ENCODE data around the gene FAM47C.
"Not testable (repeated sequence)": the region's sequence is repeated elsewhere in the genome, so short reads cannot be mapped to it uniquely, and the experiment has no call there.

Gene FAM47C

DNA sequence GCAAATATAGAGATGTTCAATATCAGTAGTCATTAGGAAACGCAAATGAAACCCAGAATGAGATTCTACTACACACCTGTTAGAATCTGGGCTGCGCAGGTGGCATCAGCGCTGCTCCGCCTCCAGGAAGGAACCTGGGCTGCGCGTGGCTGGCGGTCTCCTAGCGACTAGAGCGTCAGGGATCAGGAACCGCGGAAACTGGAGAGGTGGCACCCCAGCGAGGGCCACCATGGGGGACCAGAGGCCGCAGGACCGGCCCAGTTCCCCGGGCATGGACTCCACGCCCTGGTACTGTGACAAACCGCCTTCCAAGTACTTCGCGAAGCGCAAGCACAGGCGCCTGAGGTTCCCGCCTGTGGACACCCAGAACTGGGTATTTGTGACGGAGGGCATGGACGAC, at the start of gene FAM47C:
Gene FAM47C, plus strand, starts transcription at position 185 of the 400 bp plus-strand sequence. Its CDS starts 45 bp downstream, at position 230.
- DNase-seq = not testable (repeated sequence)

- no peak for DNase-seq
Measured at GRCh38 chrX:36961590-36961989, 46.6 kb upstream of the FAM47C start.

DNA sequence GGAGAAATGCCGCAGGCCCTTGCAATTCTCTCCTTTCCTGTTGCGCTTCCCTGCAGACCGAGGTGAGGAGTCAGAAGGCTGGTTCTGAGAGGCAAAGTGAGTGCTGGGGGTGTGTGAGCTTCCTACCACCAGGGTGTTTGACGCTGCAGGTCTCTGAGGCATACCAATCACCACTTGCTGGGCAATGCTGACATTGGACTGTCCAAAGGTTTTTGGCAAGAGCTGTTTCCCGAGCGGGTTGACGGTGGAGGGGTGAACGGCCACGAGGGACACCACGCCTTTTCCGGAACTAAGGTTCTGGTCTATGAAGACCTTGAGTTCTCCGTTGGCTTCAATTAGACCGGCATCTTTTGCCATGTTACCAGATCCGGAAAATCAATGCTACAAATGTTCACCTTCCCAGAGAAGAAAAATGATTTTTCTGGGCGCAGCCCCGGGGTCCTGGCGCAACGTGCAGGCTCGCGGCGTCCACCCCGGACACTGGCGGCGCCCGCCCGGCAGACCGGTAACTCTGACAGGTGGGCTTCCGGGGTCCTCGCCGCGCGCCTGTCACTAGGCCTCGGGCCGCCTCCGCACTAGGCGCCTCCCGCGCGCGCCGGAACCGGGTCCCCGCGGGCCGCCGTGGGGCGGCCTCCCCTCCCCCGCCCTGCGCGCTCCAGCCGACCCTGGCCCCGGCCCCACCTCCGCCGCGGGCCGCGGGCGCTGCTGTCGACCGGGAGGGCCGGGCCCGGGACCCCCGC, 44.9 kb upstream of the FAM47C start:
- DNase-seq = no peak

- DNase-seq = no peak
Measured at GRCh38 chrX:36963852-36964251, 44.3 kb upstream of the FAM47C start.

DNA sequence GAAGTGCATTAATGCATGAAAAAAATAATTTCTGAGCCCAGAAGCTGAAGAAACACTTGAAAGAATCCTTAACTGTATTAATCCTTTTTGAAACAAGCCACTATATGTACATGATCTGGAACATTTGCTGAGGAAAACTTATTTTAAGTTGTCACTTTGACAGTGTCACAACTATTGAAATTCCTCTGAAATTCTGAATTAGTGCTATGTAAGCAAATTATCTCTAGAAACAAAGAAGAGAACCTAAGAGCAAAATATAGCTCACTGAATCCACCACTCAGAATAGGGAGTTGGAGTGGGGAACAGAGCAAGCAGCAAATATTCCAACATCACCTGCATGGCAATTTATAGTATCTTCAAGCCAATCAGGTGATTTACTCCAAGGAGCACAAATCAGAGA, 34.6 kb upstream of the FAM47C start:
- no peak for DNase-seq

GRCh38 chrX:36974911-36975310, 33.3 kb upstream of the FAM47C start:
- no peak for DNase-seq

GRCh38 chrX:36978886-36979285, 29.3 kb upstream of the FAM47C start:
- DNase-seq = peak; percentile 5

DNA sequence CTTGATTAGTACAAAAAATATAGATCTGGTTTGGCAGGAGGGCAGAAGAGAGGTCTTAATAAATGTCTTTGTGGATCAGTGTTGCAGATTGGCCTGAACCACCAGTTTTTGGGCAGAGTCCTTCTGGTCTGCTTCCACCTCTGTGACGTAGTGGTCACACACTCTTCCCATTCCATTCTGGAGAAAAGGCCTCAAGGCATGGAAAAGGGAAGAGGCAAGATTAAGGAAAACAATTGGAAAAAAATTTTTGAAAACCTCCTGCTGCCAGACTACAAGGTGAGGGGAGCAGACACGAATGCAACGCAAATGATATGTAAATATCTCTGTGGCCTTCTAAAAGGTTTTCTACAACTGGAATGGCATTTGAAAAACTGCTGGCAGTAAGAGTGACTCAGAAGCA, 24.3 kb upstream of the FAM47C start:
- DNase-seq = no peak

DNA sequence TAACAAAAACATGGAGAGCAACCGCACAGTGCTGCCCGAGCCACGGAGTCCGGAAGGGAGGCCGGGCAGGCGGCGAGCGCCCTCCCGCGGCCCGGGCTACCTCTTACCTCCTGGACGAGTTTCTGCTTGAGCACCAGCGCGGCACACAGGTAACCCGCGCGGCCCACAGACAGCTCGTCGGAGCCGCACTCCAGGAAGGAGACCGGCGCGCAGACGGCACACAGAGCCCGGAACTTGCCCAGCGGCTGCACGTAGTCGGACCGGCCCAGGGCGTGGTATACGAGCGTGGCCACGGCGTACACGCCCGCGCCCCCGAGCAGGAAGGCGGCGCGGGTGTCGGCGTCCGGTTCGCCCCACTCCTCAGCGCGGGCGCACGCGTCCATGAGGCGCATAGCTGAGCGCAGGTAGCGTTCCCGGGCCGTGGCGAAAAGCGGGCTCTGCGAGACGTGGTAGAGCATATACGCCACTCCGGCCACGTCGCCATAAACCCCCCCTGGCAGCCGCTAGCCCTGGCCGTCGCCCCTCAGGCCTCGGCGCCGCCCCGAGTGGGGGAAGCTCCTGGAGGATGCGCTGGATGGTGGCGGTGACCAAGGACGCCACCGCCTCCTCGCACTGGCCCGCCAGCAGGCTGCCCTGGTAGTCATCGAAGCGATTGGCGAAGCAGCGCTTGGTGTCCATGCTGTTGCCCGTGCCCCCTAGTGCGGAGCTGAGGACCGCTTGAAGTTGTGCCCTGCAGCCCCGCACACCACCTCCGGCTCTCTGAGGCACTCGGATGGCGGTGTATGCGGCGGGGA, 22.6 kb upstream of the FAM47C start:
- not testable (repeated sequence) for DNase-seq

- DNase-seq = no peak
Measured at GRCh38 chrX:36986231-36986630, 21.9 kb upstream of the FAM47C start.

DNA sequence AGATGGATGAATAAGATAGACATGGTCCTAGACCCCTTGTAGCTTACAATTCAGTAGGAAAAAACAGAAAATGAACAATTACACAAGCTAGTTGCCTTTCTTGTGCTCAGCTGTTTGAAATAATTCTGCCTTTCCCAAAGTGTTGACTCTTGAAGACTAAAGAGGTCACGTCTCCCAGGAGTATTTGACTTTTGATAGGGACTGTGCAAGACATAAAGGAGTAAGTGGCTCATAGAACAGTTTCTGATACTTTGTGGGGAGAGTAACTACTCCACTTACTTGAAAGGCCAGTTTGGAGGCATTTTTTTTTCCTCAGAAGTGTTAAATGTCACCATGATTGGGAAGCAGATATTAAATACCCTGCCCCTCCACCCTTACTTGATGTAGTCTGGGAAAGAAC, 21.0 kb upstream of the FAM47C start:
- DNase-seq = not testable (repeated sequence)

DNA sequence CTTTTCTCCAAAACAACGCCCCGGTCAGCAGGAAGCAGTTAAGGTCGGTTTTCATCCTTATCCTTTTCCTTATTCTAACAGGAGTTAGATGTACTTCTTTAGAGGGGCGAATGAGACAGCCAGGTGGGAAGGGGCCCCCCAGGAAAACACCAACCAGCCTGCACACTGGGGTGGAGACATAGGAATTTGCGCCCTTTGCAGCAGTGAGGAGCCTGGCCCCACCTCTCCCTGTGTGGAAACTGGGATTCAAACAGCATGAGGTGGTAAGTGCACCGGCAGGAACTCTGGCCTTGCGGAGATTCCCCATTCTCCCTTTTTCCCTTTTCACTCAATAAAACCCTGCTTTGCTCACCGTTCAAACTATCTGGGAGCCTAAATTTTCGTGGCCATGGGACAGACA, 8.0 kb upstream of the FAM47C start:
- DNase-seq = no peak

- no peak for DNase-seq
Measured at GRCh38 chrX:37010496-37010895, 2.3 kb downstream of the FAM47C start.

DNA sequence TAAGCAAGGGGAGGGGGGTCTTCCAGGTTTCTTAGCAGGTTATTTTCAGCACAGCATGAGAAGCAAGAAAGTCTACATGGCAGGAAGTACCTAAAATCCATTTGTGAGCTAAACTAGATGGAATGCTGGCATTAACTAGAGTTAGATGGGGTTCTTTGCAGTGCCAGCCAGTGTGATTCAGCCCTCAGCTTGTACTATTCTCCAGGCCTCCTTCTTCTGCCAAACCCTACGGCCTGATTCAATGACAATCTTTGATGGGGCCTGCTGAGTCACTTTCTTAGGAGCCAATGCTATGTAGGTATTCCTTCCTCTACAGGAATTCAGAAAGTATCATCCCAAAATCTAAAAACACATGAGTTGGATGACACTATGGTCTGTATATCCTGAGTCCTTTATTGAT, 26.1 kb downstream of the FAM47C start:
- not testable (repeated sequence) for DNase-seq

GRCh38 chrX:37036674-37037220, 28.6 kb downstream of the FAM47C start:
- not testable (repeated sequence) for DNase-seq

DNA sequence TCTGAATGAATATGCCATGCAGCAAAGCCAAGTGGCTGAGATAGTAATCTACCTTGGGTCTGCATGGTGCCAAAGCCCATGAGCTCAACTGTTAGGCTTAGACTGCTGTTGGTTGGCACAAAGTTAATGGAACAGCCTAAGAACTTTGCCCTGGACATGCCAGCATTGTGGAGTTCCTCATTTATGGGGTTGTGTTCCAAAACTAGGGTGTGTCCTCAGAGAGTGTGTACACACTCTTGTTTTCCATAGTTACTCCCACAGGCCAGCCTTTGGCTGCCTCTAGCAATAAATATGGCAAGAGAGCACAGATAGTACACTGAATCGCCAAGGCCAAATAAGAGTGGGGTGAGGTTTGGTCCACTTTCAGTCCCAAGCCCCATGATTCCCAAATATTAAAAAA, 30.6 kb downstream of the FAM47C start:
- not testable (repeated sequence) for DNase-seq

DNA sequence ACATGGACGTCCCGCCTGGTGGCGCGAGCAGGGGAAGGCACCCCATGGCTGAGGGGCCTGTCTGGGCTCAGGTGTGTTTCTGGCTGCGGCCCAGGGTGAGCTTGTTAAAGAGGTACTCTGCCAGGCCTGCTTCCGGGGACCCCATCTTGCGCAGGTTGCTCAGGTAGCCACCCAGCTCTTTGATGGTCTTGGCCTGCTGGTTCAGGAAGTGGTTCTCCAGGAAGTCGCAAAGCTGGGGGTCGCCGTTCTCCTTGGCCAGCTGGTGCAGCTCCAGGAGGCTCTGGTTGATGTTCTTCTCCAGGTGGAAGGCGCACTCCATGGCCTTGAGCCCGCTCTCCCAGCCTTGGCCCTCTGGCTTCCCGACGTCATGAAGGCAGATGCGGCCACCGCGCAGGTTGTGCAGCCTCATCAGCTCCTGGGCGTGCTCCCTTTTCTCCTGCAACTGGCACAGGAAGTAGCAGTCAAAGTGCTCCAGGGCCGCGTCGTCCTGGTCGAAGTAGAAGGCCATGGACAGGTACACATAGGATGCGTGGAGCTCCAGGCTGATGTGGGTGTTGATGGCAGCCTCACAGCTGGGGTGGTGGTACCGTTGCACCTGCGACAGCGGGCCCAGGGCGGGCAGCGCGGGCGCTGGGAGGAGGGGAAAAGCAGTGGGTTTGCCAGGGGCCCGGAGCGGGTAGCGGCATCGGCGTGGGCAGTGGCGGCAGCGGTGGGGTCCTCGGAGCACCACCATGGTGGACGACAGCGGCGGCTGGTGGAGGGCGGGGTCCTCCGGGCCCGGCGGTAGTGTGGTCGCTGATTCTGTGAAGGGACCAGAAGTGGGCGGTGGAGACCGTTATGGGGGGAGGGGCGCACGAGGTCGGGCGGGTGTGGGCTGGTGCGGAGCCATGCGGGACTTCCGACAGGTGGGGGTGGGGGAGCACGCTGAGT, 35.1 kb downstream of the FAM47C start:
- DNase-seq = not testable (repeated sequence)

DNA sequence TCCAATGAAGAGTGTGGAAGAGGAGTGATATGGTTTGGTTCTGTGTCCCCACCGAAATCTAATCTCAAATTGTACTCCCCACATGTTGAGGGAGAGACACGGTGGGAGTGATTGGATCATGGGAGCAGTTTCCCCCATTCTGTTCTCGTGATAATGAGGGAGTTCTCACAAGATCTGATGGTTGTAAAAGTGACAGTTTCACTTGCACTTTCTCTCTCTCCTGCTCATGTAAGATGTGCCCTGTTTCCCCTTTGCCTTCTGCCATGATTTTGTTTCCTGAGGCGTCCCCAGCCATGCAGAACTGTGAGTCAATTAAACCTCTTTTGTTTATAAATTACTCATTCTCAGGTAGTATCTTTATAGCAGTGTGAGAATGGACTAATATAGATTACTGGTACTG, 39.6 kb downstream of the FAM47C start:
- no peak for DNase-seq

DNA sequence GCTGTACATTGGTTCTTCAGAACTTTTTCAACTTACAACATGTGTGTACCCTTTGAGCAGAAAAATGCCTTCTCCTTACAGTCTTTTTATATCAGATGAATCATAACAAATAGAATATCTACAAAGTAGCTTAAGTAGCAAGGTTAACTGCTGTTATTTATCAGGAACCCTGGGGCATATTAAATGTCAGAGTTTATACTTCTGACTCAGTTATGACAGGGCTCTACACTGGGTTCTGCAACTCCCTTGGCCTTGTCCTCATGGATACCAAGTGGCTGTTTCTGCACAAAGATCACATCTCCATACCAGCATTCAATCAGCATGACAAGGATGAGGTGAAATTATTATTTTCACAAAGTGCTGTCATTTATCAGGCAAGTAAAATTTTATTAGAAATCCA, 49.4 kb downstream of the FAM47C start:
- DNase-seq = not testable (repeated sequence)

DNA sequence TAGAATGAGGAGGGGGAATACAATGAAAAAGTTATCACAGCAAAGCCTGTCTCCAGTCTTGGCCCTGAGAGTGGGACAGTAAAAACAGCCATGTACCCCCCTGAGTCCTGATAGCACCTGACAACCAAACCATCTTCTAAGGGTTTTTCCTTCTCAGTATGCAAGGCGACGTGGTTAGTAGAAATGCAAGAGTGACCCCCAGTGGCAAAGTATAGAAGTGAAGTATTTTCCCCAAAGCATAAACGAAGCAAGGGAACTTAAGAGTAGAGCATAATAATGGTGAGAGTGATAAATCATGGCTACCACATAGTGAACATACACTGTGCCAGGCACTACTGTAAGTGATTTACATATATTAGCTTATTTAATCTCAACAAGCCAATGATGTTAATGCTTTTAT, 52.8 kb downstream of the FAM47C start:
- peak; percentile 0 for DNase-seq

All from amniotic stem cell (primary cell).